KOPT-K1 (cell line): ENCODE results near the gene GPR157.

ENCODE experiments used
- H3K27ac ChIP-seq: fragments of 200-600 bp; sonication (generic); 2 replicates; pipeline ENCODE4 v1.5.1; 2016; ENCODE audit warnings: antibody characterized with exemption, mild to moderate bottlenecking, low read depth, low read length; ENCODE audit not compliant: poor library complexity, severe bottlenecking
- H3K36me3 ChIP-seq: fragments of 200-600 bp; sonication (generic); 2 replicates; pipeline ENCODE4 v1.5.1; 2017; ENCODE audit warnings: antibody characterized with exemption, mild to moderate bottlenecking, low read length, moderate library complexity; ENCODE audit not compliant: insufficient read depth
- H3K9me3 ChIP-seq: fragments of 200-600 bp; sonication (generic); 2 replicates; pipeline ENCODE4 v1.5.1; 2017; ENCODE audit warnings: antibody characterized with exemption, low read length, mild to moderate bottlenecking; ENCODE audit not compliant: insufficient read depth, poor library complexity, severe bottlenecking

Gene GPR157

DNA sequence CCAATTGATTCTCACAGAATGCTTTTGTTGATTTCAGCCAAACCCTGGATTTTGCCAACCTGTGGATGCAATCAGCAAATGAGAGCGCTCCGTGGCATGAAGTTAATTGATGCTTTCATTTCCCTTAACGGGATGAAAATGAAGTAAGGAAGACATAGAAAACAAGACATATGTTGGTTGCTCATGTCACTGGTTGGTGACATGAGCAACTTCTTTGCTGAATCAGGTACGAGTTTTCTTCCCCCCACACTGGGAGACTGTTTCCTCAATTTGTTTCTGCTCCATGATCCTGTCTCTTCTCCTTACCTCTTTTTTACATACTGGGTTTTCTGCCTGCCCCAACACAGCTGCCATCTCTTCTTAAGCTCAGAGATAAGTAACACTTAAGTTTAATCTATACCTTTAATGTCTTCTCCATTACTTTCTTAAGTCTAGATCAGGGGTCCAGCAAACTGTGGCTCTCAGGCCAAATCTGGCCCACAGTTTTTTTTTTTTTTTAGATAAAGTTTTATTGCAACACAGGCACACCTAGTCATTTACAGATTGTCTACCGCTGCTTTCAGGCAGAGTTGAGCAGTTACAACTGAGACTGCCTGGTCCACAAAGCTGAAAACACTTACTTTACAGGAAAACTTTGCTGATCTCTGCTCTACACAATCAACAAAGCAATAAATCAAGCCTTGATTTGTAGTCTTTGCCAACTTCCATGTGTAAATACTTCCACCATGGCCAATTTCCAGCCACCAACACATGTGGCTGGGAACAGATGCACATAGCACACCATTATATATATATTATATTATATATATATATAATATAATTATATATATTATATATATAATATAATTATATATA, 13.3 kb downstream of the GPR157 start:
- H3K27ac ChIP-seq, result no peak overlapping the region
- no peaks in the 10 kb centered on the region for H3K9me3 ChIP-seq

DNA sequence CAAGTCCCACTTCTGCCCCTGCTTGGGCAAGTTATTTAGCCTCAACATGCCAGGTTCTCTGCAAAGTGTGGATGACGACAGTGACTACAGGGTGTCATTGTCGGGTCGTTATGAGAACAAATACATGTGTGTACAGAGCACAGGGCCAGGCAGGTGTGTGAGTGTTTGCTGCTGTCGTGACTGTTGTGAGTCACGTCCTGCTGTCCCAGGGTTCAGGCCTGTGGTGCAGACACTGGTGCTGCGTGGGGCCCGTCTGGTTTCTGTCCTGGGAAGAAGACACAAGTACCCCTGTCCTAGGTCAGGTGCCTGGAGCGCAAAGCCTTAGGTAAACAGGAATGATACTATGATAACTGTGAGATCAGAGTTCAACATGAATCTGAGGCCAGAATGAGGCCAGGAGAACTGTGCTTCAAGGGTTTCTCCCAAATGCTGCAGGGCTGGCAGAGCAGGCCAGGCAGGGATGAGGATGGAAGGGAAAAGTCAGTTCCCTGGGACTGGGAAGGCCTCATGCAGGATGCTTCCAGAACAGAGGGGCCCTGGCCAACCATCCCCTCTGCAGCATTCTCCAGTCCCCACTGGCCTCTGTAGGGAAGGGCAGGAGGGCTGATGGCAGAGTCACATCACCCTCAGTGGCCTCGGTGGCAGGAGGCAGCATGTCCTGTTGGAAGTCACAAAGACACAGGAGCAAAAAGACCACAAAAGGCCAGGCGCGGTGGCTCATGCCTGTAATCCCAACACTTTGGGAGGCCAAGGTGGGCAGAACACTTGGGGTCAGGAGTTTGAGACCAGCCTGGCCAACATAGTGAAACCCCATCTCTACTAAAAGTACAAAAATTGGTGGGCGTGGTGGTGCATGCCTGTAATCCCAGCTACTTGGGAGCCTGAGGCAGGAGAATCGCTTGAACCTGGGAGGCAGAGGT, 15.7 kb downstream of the GPR157 start:
- H3K9me3 ChIP-seq, result no peaks in the 10 kb centered on the region
- H3K27ac ChIP-seq, result no peak overlapping the region
- H3K36me3 ChIP-seq, result no peaks in the 10 kb centered on the region

More for the DNA sequence above, 13.3 kb downstream of the GPR157 start:
- no peaks in the 10 kb centered on the region for H3K36me3 ChIP-seq

DNA sequence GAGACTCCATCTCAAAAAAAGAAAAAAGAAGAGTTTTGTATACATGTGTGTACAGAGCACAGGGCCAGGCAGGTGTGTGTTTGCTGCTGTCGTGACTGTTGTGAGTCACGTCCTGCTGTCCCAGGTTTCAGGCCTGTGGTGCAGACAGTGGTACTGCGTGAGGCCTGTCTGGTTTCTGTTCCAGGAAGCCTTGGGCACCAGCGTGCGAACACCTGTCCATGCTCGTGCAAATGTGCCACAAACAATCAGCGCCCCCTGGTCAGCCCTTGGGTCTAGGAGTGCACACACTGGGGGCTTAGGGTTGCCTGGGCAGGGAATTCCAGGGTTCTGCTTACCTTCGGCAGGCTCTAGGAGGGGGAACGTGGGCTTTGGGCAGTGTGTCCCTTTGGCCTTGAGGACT, 16.9 kb downstream of the GPR157 start:
- Histone ChIP-seq H3K9me3 (no peaks in the 10 kb centered on the region), H3K27ac (no peak overlapping the region), H3K36me3 (no peaks in the 10 kb centered on the region)

DNA sequence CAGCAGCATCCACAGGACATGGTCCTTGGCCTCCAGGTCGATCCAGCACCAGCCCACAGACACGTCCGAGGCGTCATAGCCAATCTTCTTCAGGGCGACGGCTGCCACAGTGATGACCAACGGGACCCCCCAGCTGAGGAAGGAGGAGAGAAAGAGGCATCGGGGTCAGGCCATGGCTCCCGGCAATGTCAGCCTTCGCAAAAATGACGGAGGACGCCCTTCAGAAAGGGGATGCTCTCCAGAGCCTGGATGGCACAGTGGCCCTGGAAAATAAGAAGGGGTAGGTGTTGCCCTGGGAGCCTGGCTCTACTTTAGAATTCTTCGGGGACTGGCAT, 17.6 kb downstream of the GPR157 start:
- H3K27ac ChIP-seq, result no peak overlapping the region
- H3K36me3 ChIP-seq, result no peaks in the 10 kb centered on the region
- H3K9me3 ChIP-seq, result no peaks in the 10 kb centered on the region

DNA sequence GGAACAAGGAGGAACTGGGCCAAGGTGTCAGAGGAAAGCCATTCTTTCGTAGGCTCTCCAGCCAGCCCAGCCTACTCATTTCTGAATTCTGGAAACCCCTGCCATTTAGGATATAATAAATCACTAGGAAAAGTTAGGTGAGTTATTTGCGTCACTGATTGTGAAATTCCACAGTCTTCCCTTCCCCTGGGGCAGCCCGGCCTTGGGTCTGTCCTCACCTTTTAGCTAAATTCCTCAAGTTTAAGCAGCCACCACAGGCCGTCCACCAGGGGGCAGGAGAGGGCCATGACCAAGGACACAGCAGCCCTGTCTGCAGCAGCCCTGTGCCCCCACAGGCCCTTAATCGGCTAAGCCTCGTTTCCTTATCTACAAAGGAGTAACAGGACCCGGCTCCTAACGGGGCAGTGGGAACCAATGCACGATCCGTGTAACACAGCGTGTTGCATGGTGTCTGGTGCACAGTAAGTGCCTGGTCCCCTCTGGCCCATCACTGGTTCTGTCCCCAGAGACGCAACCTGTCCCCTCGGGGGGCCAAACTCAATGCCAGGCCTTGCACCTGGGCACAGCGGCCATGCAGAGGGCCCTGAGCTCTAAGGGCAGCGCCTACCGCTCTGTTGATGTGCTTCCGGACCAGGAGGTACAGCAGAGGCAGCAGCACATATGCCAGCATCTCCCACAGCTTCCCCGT, 18.1 kb downstream of the GPR157 start:
- Histone ChIP-seq H3K36me3 (no peaks in the 10 kb centered on the region), H3K27ac (no peak overlapping the region), H3K9me3 (no peaks in the 10 kb centered on the region)

DNA sequence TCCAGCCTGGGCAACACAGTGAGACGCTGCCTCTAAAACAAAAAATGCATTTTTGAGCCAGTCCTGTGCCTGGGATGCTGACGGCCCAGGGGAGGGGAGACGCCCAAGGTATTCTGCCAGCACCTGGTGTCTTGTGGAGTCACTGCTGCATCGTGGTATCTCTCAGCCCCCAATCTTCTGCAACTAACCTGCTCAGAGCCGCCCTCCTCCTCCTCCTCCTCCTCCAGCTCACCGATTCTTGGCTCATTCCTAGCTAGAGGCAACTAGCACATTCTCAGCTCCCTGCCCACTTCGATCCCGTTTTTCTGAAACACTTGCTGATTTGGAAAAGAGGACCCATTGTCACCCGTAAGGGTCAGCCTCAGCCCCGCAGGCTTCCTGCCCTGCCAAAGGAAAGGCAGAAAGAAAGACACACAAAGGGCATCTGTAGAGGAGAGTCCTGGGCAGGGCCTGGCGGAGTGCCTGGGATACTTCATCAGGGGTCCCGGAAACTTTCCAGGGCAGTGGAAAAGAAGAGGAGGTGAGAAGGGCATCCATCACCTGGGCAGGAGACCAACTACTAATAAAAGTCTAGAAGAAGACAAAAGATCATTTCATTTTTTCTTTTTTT, 20.7 kb downstream of the GPR157 start:
- Histone ChIP-seq H3K27ac (no peak overlapping the region), H3K36me3 (peaks cover 4% of the 10 kb centered on the region; the same call in 1 of the 2 replicates), H3K9me3 (no peaks in the 10 kb centered on the region)

DNA sequence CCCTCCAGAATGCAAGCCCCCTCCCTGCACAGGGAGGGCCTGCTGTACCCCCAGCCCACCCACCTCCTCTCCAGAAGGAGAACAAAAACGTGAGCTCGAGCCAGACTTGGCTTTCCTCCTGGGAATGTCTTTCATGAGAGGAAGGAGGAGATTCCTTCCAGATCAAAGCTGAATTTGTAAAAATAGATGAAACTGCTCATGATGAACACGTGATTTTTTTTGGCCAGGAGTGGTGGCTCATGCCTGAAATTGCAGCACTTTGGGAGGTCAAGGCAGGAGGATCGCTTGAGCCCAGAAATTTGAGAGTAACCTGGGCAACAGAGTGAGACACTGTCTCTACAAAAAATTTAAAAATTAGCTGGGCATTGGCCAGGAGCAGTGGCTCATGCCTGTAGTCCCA, 21.8 kb downstream of the GPR157 start:
- Histone ChIP-seq H3K27ac (no peak overlapping the region), H3K9me3 (no peaks in the 10 kb centered on the region)

DNA sequence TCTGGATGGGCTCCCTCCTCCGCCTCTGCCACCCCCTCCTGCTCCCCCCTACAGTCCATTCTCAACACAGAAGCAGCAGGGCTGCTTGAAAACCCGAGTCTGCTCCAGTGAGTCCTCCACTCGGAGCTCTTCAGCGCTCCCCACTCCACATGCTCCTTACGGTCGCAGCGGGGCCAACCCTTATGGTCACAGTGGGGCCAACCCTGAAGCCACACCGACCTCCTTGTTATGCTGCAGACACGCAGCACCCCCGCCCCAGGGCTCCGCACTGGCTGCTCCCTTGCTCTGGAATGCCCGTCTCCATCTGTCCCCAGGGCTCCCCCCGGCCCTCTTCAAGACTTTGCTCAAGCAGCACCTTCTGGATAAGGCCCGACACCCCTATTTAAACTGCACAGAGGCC, 22.6 kb downstream of the GPR157 start:
- Histone ChIP-seq H3K36me3 (peaks cover 4% of the 10 kb centered on the region; the same call in 1 of the 2 replicates), H3K9me3 (no peaks in the 10 kb centered on the region), H3K27ac (no peak overlapping the region)

More for the DNA sequence above, 21.8 kb downstream of the GPR157 start:
- peaks cover 4% of the 10 kb centered on the region; the same call in 1 of the 2 replicates for H3K36me3 ChIP-seq

DNA sequence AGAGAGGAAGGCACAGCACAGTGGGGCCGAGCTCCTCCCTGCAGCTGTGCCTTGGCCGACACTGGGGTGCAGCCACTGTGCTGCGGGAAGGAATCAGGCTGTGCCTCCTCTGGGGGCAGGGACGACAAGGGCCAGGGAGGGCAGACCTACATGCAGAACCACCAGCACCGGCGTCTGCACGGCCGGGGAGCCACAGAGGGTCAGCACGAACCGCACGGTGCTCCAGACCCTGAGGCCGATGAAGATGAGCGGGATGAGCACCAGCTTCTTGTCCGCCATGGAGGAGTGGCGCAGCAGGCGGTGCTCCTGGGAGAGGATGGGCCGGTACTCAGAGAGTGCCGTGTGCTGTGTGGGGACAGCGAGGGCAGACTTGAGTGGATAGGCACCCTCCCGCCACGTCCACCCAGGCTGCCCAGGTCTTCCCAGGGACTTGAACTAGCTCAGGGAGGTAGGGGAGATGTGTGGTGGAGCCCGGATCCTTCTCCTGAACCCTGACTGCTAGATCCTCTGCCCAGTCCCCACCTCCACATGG, 23.5 kb downstream of the GPR157 start:
- no peak overlapping the region for H3K27ac ChIP-seq
- H3K9me3 ChIP-seq, result no peaks in the 10 kb centered on the region
- peaks cover 4% of the 10 kb centered on the region; the same call in 1 of the 2 replicates for H3K36me3 ChIP-seq

DNA sequence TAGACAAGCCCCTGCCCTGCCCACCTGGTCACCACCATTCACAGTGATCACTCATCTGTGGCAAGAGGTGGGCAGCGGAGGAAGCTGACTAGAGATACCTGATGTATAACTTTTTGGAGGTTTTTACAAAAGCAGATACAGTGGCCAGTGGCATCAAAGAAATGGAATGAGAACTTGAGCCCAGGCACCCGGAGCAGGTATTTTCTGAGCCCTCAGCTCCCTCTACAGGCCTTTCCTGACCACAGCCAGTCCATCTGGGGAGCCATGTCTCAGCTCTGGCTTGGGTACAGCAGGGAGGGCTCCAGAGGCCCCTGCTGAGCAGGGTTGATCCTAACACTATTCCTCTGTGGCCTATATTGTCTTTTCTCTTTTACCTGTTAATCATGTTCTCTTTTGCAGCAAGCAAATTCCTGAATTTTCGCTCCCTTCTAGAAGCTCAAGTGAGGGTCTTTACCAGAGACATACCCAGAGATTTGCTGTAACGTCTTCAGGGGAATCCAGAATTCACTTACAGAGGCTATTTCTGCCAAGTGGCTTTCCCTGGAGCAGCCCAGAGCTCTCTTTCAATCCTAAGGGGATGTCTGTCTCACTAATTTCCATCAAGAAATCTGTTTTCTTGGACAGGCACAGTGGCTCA, 27.3 kb downstream of the GPR157 start:
- Histone ChIP-seq H3K9me3 (no peaks in the 10 kb centered on the region), H3K27ac (no peak overlapping the region), H3K36me3 (peaks cover 4% of the 10 kb centered on the region; the same call in 1 of the 2 replicates)

DNA sequence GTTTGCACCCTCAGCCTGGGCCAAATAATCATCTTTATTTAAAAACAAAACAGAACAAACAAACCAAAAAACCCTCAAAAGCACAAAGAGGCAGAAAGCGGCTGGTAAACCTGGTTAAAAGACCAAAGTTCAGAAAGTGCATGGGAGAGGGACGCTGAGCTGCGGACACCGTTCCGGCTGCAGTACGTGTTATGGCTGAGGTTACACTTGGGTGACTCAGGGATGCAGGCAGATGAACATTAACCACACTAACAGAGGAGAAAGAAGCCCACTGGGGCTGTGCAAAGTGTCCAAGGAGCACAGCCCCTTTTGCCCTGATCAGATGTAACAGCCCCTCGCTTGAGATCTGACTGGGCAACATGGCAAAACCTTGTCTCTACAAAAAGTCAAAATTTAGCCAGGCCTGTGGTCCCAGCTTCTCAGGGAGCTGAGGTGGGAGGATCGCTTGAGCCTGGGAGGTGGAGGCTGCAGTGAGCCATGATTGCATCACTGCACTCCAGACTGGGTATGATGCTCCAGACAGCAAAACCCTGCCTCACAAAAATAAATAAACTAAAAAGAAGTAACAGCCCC, 28.3 kb downstream of the GPR157 start:
- no peaks in the 10 kb centered on the region for H3K9me3 ChIP-seq
- H3K27ac ChIP-seq, result no peak overlapping the region
- H3K36me3 ChIP-seq, result peaks cover 4% of the 10 kb centered on the region; the same call in 1 of the 2 replicates

DNA sequence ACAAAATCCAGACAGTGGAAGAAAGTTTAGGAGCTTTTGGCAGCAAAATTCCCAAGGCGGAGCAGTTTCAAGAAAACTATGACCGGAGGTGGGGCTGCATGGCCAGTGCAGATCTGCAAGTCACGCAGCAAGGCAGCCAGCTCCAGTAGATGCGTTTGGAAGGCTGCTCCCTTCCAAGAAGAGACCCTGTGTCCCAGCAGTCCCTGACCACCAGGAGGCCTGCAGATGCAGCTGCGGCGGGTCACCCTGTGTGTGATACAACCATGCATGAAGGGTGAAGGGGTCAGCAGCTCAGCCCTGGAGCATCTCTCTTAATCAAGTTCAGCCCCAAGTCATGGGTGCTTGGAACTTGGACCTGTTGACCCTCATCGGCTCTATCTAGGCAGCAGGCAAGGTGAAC, 29.3 kb downstream of the GPR157 start:
- Histone ChIP-seq H3K27ac (no peak overlapping the region), H3K36me3 (peaks cover 4% of the 10 kb centered on the region; the same call in 1 of the 2 replicates), H3K9me3 (no peaks in the 10 kb centered on the region)

DNA sequence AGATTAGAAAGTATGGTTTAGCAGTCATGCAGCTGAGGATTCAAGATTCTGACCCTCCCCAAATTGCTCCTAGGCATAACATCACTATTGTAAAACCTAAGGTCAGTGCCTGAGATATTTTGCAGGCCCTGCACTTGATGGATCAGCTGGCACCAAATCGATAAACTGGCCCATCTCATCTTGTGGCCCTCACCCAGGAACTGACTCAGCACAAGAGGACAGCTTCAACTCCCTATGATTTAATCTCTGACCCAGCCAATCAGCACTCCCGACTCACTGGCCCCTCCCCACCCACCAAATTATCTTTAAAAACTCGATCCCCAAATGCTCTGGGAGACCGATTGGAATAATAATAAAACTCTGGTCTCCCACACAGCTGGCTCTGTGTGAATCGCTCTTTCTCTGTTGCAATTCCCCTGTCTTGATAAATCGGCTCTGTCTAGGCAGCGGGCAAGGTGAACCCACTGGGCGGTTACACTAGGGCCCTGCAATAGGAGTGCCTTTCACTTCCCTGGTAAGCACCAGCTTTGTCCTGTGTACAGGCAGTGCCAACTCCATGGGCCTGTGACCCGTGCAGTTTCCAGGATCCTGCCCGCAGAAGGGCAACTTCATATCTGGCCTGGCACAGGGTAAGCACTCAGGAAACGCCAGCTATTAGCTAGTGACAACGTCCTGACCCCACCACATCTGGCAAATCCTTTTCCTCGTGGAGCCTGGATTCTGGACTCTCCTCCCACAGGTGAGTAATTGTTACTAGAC, 30.8 kb downstream of the GPR157 start:
- no peak overlapping the region for H3K27ac ChIP-seq
- H3K9me3 ChIP-seq, result no peaks in the 10 kb centered on the region
- H3K36me3 ChIP-seq, result no peaks in the 10 kb centered on the region
